GM18505 (cell line): ENCODE results near the gene PTDSS2.
A peak's percentile ranks its signal among the peaks of the same experiment; 100 is the strongest.
"Not testable (repeated sequence)": the region's sequence is repeated elsewhere in the genome, so short reads cannot be mapped to it uniquely, and the experiment has no call there.

Experiments used
- ATAC-seq: cut with Tn5 transposase; IDR thresholded peaks from one replicate; pipeline ENCODE4 v1.9.1; 2021; ENCODE audit not compliant: unreplicated experiment
- POLR2A ChIP-seq: IDR thresholded peaks from 4 replicates; pipeline ENCODE4 v1.6.1; 2011; ENCODE audit warnings: borderline replicate concordance; ENCODE audit not compliant: insufficient read depth, insufficient read length; ENCODE audit errors: extremely low read depth

The PTDSS2 gene

DNA sequence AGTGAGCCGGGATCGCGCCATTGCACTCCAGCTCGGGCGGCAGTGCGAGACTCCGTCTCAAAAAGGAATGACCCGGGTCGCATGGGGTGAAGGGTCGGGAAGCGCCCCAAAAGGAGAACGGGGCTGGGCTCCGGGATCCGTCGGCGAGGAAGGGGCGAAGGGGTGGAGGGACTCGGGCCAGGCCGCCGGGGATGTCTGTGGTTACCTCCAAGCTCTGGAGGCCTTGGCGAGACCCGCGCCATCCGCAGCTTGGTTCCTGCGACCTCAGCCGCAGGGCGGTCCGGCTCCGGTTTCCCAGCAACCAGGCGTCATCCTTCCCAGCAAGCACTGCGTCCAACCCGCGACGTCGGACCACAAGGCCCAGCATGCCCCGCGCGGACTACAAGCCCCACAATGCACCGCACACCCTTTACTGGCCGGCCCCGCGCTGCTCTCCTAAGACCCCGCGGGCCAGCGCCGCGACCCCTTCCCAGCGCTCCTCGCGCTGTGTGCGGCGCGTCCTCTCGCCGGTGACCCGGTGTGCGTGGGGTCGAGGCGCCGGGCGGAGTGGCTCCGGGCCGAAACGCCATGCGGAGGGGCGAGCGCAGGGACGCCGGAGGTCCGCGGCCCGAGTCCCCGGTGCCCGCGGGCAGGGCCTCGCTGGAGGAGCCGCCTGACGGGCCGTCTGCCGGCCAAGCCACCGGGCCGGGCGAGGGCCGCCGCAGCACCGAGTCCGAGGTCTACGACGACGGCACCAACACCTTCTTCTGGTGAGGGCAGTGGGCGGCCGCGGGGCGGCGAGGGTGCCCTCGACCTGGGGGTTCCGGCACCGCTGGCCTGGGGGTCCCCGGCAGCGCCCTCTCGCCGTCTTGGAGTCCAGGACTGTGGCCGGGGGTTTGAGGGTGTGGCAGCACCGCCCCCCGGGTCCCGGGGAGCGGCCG lies at the start of gene PTDSS2:
TSS of gene PTDSS2 (plus strand) at position 391 of the 920 bp plus-strand sequence. CDS start at position 568, 177 bp downstream.
- peak; percentile 73 for TF ChIP-seq POLR2A
- ATAC-seq, result peak; percentile 55

DNA sequence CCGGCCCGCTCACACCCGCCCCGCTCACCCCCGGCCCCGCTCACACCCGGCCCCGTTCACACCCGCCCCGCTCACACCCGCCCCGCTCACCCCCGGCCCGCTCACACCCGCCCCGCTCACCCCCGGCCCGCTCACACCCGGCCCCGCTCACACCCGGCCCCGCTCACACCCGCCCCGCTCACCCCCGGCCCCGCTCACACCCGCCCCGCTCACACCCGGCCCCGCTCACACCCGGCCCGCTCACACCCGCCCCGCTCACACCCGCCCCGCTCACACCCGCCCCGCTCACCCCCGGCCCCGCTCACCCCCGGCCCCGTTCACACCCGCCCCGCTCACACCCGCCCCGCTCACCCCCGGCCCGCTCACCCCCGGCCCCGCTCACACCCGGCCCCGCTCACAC lies 48.9 kb upstream of the PTDSS2 start:
- not testable (repeated sequence) for ATAC-seq

DNA sequence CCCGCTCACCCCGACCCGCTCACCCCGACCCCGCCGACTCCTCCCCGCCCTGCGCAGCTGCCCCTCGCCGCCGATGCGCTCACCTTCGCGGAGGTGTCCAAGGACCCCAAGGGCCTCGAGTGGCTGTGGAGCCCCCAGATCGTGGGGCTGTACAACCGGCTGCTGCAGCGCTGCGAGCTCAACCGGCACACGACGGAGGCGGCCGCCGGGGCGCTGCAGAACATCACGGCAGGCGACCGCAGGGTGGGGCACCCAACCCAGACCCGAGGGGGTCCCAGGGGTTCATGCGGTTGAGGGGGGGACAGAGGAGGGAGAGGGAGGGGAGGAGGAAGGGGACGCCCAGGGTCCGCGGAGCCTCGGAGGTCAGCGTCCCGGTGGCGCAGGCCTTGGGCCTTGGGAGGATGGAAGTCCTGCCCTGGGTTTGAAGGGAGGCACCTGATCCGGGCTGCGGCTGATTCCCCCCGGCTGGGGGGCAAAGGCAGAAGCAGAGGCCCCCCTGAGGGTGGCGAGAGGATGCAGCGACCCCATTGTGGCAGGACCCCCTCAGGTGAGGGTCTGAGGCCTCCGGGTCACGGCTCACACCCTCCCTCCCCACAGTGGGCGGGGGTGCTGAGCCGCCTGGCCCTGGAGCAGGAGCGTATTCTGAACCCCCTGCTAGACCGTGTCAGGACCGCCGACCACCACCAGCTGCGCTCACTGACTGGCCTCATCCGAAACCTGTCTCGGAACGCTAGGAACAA lies 46.9 kb upstream of the PTDSS2 start:
- ATAC-seq, result no peak
- no peak for TF ChIP-seq POLR2A

DNA sequence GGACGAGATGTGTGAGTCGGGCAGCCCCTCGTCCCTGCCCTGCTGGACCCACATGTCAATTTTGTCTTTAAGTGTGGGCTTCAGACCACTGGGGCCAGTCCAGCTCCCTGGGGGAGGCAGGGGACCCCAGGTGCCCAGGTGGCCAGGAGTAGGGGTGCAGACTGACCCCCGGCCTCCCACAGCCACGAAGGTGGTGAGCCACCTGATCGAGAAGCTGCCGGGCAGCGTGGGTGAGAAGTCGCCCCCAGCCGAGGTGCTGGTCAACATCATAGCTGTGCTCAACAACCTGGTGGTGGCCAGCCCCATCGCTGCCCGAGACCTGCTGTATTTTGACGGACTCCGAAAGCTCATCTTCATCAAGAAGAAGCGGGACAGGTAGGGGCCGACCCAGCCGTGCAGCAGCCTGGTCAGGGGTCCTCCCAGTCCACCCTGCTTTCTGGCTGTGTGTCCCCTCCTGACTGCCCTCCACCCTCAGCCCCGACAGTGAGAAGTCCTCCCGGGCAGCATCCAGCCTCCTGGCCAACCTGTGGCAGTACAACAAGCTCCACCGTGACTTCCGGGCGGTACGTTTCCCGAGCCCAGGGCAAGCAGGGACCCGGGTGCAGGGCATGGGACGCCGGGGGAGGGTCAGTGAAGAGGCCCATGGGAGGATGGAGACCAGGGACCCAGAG lies 46.2 kb upstream of the PTDSS2 start:
- TF ChIP-seq POLR2A, result no peak
- ATAC-seq, result no peak

DNA sequence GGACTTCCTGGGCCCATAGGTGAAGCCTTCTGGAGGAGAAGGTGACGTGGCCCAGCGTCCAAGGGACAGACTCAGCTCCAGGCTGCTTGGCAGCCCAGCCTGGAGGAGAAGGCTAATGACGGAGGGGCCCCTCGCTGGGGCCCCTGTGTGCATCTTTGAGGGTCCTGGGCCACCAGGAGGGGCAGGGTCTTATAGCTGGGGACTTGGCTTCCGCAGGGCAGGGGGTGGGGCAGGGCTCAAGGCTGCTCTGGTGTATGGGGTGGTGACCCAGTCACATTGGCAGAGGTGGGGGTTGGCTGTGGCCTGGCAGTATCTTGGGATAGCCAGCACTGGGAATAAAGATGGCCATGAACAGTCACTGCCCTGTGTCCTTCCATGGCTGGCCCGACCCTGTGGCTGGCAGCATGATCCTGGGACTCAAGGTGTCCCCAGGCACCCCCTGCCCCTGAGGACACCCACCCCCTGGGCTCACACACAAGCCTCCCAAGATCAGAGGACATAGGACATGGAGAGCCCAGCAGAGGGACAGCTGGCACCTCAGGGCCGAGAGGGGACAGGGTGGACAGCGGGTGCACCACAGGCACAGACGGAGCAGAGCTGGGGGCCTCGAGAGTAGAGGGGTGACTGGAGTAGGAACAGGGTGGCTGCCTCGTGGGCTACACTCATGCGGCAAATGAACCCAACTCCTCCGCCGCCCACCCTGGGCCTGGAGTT lies 45.4 kb upstream of the PTDSS2 start:
- TF ChIP-seq POLR2A, result no peak
- no peak for ATAC-seq

DNA sequence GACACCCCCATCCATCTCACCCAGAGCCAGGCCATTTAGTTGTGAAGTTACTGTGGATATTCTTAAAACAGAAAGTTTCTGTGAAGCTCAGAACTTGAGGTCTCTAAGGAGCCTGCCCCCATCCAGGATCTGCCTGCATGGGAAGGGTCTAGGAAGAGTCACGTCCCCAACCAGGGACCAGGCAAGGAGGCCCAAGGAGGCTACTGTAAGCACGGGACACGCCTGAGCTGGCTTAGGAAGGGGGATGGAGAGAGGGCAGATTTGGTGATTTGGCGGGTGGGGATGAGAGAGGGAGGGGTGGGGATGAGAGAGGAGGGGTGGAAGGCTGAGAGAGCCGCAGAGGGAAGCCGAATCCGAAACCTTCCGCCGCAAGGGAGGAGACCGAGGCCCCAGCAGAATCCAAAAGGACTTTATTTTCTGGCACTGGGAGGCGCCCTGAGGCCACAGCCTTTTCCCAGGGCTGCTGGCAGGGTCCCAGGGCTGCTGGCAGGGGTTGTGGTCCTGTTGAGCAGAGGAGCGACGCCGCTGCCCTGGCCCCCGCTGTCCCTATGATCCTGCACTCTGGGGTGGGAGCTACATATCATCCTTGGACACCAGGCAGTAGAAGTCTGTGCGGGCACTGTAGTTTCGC lies 44.6 kb upstream of the PTDSS2 start:
- no peak for TF ChIP-seq POLR2A
- ATAC-seq, result no peak

DNA sequence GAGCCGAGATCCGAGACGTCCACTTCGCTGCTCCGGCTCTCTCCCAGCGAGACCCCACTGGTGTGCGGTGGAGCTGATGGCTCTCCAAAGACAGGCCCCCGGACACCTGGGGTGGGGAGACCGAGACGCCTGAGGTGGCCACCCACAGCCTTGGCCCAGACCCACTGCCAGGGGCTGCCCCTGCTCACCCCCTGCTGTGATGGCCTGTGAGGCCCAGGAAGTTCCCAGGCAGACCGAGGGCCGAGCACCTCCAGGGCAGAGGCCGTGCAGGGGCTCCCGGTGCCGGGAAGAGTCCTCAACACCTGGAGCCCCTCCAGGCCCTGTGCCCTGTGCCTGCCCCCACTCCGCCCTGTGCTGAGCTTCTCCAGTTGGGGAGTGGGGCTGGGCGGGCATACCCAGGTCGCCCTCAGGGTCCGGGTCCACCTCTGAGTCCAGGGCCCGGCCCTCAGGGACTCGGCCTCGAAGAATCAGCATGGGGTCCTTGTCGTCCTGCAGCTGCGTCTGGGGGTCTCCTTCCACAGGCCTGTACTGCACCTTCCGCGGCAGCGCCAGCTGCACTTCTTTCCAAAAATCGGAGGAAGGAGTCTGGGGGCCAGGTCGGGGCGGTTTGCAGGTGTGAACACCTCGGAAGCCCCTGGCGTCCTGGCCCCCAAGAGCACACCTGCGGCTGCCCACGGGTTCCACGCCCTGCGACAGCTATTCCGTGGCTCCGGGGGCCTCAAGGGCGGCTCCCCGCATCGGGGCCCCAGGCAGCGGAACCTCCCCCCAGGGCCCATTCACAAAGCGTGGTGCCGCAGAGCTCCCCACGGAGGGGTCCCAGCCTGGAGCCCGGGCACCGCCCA lies 43.9 kb upstream of the PTDSS2 start:
- ATAC-seq, result peak; percentile 1
- no peak for TF ChIP-seq POLR2A

DNA sequence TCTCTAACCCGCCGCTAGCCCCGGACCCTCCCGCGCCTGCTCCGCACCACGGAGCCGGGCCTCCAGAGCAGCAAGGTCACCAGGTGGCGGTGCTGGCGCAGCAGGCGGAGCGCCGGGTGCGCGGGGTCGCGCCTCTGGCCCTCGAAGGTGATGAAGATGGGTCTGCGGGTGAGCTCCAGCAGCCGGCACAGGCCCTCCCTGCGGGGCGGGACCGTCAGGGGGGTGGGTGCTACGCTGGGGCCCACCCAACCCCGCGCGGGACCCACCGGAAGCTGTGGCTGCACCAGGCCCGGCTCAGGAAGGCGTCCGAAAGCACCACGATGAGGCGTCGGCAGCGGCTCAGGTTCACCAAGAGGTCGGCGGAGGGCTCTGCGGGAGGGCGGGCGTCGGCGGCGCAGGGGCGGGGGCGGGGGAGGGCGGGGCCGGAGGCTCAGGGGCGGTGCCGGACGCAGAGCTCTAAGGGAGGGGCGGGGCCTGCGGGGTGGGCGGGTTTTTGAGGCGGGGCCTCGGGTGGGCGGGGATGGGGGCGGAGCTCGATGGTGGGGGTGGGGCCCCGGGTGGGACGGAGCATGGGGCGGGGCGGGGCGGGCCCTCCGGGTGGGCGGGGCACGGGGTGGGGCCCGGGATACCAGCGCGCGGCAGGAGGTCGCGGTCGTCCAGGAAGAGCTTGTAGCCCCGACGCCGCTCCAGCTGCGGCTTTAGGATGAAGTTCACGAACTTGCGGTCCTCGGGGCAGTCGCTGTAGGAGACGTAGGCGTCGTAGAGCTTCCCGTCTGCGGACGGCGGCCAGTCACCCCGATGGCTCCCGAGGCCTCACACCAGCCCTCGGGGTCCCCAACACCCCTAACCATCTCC lies 43.1 kb upstream of the PTDSS2 start:
- ATAC-seq, result peak; percentile 68

DNA sequence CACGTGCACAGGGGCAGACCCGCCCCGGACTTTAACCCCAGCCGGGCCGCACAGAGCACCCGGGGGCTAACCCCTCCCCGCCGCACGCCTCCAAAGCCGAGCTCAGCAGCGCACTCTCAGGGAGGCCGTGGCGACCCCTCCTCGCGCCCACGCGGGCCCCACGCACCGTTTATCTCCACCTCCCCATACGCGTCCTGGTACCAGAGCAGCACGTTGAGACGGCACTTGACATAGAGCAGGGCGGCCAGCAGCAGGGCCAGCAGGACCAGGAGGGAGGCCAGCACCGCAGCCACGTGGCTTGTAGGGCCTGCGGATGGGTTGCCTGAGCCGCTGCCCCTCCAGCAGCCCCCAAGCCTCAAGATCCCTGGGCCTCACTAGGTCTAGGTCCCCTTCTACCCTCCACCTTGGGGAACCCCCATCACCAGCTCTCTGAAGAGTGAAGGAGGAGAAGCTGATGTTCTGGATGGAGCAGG lies 42.4 kb upstream of the PTDSS2 start:
- peak; percentile 9 for ATAC-seq
- no peak for TF ChIP-seq POLR2A

More for the DNA sequence above, 43.1 kb upstream of the PTDSS2 start:
- peak; percentile 24 for TF ChIP-seq POLR2A

DNA sequence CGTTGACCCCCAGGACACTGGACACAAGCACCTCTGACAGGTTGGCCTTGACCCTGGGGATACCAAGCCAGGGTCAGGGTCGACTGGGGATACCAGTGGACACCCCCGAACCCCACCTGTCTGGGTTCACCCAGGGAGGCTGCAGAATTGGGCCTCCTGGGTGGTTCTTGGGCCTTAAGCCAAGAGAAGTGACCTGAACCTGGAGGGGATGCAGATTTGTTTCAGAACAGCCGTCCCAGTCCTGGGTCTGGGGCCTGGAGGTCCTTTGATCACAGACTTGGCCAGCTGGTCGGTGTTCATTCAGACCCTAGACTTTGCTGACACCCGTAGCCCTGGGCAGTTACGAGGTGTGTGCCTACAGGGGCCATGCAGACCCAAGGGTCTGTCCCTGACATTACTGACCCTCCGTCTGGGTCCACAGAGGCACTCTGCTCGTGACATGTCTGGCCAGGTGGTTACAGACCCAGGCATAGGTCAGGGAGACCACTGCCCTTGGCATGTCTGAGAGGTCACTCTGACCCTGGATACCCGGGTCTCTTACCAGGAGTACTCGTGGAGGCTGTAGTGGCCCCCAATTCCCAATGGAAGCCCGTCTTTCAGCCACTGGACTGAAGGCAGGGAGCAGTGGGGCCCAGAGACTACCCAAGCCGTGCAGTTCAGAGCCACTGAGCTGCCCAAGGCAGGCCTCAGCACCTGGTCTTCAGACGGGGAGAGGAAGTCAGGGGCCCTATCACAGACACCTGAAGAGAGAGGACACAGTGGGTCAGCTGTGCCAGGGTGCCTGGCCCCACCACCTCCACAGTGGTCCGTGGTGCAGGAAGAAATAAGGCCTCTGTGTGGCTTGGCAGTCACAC lies 41.7 kb upstream of the PTDSS2 start:
- ATAC-seq, result no peak
- no peak for TF ChIP-seq POLR2A
